NCI-H510A (cell line): ENCODE results near the gene SLC15A2.

ENCODE experiments used
- DNase-seq: peaks from one replicate; lab custom pipeline; 2025; lab: John Stamatoyannopoulos, UW

Gene SLC15A2

DNA sequence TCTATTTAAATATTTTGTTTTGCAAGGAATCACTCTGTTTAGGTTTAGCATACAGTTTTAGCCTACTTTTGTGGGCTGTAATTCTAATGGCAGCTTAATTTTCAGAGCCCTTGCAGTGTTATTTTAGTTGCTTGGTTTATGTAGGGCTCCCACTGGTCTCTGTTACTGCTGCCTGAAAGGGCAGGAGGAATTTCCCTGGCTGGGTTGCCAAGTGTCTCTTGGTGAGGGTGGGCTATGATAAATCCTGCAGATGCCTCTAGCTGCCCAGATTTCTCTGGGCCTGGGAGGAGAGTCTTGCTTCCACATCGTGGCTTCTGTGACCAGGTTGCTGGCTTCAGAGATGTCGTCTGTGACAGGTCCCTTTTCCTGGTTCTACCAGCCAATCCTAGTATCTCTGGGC, 91.6 kb downstream of the SLC15A2 start:
- DNase-seq = no peak

GRCh38 chr3:121988146-121988545, 93.9 kb downstream of the SLC15A2 start:
- no peak for DNase-seq

- no peak for DNase-seq
Measured at GRCh38 chr3:121989943-121990342, 95.7 kb downstream of the SLC15A2 start.

GRCh38 chr3:121992601-121993560, 98.7 kb downstream of the SLC15A2 start:
- DNase-seq = no peak
